GM19395 (cell line): ENCODE measurements around the gene CEP78.
"Not testable (repeated sequence)": the region's sequence is repeated elsewhere in the genome, so short reads cannot be mapped to it uniquely, and the experiment has no call there.

Experiments used
- ATAC-seq: cut with Tn5 transposase; IDR thresholded peaks from one replicate; pipeline ENCODE4 v1.9.1; 2021; ENCODE audit warnings: mild to moderate bottlenecking, moderate library complexity; ENCODE audit not compliant: unreplicated experiment

The CEP78 gene

GRCh38 chr9:78280982-78281668, 45.2 kb downstream of the CEP78 start:
- ATAC-seq, result no peak

DNA sequence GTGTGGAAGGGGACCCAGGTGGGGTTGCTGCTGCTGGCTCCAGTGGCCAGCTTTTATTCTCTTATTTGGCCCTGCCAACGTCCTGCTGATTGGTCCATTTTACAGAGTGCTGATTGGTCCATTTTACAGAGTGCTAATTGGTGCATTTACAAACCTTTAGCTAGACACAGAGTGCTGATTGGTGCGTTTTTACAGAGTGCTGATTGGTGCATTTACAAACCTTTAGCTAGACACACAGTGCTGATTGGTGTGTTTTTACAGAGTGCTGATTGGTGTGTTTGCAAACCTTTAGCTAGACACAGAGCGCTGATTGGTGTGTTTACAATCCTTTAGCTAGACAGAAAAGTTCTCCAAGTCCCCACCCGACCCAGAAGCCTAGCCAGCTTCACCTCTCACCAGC, 48.3 kb downstream of the CEP78 start:
- not testable (repeated sequence) for ATAC-seq

DNA sequence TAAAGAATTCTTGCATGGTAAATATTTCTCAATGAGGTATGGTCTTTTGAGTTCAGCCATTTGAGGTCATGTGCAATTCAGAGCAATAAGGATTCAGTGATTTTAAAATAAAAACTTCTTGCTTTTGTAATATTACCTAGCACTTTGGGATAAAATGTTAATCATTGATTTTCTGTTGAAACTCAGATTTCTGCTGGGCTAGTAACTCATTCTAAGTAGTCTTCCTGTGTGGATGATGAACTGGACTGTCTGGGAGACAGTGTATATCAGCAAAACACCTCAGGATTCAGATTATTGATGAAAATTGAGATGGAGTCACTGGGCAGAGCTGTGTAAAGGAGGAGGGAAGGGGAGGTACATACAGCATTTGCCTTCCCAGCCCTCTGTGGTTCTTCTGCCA, 50.2 kb downstream of the CEP78 start:
- ATAC-seq, result no peak

DNA sequence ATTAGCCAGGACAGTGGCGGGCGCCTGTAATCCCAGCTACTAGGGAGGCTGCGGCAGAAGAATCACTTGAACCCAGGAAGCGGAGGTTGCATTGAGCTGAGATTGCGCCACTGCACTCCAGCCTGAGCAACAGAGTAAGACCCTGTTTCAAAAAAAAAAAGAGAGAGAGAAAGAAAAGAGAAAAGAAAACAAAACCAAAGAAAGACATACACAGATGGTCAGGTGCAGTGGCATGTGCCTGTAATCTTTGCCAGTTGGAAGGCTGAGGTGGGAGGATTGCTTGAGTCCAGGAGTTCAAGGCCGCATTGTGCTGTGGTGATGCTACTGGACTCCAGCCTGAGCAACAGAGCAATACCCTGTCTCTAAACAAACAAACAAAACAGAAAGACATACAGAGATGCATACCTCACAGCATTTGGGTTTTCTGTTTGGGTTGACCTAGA, 51.1 kb downstream of the CEP78 start:
- ATAC-seq, result no peak

DNA sequence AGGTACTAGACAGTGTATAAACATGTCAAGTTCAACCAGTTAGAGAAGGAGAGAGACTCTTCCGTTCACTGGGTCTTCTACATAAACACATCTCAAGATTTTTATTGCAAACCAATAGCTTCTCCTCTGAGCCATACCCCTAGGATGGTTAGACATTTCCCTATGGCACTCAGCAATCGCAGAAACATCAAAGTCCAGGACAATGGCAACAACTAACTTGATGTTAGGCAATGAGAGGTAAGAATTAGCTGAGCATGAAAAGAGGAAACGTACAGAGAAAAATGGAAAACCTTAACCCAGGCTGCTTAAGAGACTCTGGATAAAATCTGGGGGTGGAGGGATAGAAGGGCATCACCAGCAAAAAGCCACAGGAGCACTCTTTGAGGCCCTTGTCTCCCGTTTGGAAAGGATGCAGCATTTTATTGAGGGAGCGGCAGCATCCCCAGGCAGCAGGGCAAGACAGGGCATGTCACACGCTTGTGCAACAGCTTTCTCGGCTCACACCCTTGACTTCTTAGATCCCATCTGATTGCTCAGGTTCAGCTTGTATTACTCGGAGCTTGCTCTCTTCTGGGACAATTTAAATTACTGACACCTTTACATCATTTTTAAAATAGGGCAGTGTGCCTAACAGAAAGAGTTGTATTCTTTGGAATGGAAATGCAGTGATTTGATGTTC, 52.5 kb downstream of the CEP78 start:
- ATAC-seq, result no peak

DNA sequence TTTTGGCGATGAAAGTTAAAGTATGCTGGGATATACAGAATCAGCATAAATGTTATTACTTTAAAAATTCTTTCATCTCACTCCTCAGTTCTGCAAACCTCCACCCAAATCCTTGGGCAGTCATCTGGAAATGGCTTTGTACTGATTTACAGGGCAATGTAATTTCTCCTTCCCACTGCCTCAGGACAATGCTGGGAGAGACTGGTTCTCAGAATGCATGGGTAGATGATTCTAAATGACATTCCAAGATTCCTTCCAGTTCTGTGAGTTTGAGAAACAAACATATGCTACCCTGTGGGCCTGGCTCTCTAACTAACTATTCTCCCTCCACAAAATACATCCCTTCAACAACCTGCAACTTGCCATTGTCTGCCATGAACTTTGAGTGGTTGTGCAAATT, 53.6 kb downstream of the CEP78 start:
- ATAC-seq, result no peak

DNA sequence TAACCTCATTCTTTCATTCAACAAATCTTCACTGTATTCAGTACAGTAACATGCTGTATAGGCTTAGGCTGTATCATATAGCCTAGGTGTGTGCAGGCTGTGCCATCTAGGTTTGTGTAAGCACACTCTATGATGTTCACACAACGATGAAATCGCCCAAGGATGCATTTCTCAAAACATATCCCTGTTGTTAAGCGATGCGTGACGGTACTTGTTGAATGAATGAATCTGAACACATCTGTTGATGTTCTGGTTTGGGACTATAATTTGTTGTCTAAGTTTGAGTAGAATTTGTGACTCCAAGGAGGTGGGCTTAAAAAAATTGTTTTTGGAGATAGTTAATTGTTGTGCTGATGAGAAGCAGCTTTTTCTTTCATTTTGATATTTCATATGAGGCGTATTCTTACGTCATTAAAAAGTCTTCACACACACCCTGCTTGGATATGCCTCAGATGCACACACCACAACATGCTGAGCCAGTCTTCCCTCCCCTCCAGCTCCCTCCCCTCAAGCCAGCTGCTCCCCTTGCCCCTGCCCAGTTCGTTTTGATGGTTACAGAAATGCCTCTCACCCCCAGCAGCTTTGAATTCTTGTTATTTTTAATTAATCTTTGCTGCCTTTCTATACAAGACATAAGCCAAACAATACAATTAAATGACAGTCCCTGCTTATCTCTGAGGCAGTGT, 55.5 kb downstream of the CEP78 start:
- ATAC-seq, result no peak

- ATAC-seq, result no peak
Measured at GRCh38 chr9:78292026-78292425, 56.2 kb downstream of the CEP78 start.

- ATAC-seq, result no peak
Measured at GRCh38 chr9:78292716-78293497, 57.0 kb downstream of the CEP78 start.

DNA sequence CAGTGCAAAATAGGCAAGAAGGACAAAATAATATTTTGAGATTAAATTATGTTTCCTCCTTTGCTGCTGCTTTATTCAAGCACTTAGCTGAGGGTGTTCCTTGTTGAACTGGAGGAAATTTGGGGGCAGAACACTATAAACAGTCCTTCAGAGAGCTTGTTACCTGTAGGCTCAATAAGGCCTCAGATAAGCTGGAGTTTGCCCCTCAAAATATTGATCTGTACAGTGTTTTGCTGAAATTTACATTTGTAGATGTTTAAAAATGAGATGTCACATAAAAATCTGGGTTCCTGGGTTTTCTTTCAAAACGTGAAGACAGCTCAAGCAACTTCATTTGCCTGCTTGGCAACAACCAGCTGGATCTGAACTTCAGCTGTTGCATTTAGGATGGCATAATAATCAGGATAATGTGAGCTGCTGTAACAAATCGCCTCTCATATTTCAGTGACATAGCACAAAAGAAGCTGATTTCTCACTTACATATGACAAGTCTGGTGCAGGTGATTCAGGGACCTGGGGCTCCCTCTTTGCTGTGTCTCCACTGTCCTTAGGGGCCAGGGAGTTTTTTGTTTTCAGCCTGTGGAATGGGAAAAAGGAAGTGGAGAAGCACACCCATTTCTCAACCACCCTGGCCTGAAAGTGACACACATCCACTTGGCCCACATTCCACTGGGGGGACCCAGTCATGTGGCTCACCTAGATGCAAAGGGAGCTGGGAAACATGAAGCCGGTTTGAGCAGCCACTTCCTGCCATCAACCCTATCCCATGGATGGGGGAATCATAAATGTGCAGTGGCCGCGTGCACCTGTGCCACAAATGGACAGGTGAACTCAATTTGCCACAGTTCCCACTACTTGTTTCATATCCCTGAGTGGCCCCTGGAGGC, 58.7 kb downstream of the CEP78 start:
- ATAC-seq, result no peak

DNA sequence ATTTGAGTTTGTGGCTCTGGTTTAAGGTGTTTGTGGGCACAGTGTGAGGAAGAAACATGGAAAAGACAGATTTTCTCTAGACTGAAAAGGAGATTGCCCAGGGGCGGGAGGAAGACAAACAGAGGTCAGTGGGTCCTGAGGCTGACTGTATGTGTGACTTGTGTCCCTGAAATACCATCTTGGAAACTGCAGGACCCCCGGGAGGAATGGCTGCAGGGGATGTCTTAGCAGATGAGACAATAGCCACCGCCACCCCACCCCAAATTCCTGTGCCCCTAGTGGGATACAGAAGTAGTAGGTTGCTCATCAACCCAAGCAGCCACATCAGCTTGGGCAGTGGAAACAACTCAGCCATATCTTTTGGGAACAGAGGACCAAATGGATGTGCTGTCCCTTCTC, 59.3 kb downstream of the CEP78 start:
- no peak for ATAC-seq

DNA sequence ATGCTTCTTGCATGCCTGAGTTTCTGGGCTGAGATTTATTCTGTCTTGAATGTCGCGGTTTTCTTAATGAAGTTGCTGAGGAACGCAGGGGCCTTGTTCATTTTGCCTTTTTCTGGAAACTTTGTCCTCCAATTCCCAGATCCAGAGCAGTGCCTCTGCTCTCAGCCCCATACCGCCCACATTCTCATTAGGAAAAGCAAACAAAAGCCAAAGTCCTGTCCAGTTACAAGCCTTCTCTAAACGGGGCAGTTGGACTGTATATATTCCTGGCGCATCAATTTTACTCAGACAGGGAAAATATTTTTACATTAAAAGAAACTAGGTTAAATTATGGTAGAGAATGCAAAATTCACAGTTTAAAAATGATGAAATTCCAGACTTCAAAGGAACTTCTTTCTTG, 59.9 kb downstream of the CEP78 start:
- ATAC-seq, result no peak

DNA sequence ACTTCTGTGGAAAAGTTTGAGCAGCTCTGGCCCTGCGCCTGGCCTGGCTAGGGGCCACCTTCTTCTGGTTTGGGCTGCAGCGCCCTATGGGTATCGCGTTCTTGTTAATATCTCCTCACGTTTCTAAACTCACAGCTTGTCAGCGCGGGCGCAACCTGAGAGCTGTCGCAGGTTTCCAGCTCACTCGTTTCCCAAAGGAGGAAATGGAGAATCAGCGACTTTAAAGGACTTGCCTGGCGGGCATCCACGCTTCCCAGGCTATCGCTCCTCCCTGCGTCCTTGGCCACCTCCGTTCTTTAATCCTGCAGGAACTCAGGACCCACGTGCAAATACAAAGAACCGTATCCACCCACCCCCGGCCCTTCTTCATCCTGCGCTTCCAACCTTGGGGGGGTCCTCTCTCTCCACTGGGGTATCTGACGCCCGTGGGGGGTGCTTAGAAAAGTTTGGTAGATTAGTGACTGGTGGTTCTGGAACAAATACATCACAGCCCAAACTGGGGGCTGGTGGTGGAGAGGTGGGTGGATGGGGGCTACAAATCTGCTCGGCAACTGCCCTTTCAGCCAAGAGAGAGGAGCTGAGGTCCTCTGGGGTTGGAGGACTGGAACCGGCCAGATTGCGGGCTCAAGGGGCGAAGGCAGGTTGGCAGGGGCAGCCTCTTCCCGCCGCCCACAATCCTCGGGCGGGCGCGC, 60.5 kb downstream of the CEP78 start:
- no peak for ATAC-seq

DNA sequence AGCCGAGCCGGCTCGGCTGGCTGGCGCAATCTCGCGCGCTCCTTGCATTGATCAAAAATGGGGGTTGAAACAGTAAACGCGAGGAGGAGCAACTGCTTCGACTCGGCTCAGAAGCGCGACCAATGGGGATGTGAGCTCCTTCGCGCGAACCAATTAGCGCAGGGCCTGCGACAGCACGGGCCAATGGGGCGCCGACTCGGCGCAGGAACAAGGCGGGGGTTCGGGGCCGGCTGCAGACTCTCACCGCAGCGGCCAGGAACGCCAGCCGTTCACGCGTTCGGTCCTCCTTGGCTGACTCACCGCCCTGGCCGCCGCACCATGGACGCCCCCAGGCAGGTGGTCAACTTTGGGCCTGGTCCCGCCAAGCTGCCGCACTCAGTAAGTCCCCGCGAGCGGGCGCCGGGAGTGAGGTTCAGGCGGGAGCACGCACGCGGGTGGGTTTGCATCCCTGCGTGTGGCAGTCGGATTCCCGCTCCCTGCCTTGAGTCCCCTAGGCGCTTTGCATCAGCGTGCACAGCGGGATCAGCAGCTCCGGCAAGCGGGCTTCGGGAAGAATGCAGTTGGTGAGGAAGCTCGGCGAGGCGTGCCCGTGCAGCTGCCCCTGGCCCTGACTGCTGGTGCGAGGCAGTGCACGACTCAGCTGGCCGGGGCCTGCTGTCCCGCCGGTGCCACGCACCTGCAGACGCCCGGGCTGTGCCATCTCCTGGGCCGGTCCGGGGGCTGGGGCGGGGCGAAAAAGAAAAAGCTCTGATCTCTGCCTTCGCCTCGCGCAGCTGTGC, 61.2 kb downstream of the CEP78 start, which contains the start of gene PSAT1:
Gene PSAT1 (plus strand): TSS at position 233 of the 779 bp plus-strand sequence. CDS start 86 bp downstream, at position 319.
- ATAC-seq, result peak; percentile 97

- no peak for ATAC-seq
Measured at GRCh38 chr9:78297672-78297961, 61.7 kb downstream of the CEP78 start.

DNA sequence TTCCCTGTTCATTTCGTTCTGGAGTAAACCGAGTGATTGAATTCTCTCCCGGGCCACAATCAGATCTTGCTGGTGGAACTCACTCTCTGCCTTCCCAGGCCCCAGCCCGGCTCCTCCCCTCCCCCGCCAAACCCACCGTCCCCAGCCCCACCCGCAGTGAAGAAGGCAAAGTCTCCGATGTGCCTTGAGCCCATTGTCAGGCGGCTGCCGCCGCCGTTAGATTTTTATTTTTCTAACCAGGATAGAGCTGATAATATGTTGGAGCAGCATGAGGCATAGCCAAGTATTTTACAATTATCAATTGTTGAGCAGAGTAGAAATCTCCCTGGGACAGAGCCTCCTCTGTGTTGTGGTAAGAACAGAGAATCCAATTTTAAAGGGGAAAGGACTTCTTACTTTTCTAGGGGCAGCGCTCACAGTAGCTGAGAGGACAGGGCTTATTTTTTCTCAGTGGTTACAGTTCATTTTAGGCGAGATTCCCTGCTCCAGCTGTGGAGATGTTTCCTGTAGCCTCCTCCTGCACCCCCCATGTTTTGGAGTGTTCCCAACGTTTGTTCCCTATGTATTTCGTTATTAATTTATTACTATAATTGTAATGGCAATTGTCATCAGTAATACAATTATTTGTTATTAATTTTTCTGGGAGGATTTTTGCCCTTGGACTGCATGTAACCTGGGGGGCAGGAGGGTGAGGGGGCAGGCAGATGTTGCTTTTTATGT, 62.3 kb downstream of the CEP78 start:
- no peak for ATAC-seq

GRCh38 chr9:78300209-78300608, 64.3 kb downstream of the CEP78 start:
- no peak for ATAC-seq

DNA sequence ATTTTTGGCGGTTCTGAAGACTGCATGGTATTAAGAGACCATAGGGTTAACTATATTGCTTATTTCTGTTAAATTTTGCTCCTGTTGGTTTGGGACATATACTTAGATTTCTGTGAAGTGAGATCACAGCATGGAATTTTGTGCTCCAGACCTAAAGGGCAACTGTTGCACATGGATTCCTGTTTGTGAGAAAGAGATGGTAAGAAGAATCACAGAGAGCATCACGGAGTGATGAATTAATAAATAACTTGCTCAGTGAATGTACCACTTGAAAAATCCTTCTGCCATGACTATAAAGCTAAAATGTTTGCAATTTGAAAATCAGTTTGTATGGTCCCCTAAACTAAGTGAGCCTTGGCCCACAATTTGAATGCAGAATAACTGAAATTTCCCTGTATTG, 65.6 kb downstream of the CEP78 start:
- ATAC-seq, result no peak
